K562 (cell line): ENCODE measurements around the gene MAP2K3. TPM values are rescaled to one million over a fixed set of nuclear protein-coding genes. Genes with fewer than 3 reads are reported as not detected.

Experiments
- ATAC-seq: fragments of 200-7000 bp; cut with Tn5 transposase; 3 replicates; pipeline ENCODE4 v1.9.1; 2020; ENCODE audit warnings: moderate library complexity
- BruUV-seq: library from RNA; stranded (reverse); fragments of 400-500 nt; replicated peaks from 2 replicates; lab custom pipeline; 2021; lab: Mats Ljungman, UMichigan
- CTCF ChIA-PET: fragments of 300-600 bp; formaldehyde crosslinking; extraction: SDS; loops from one replicate; lab custom pipeline; 2021; ENCODE audit warnings: low intra/inter-chr PET ratio; lab: Yijun Ruan, JAX
- POLR2A ChIA-PET: fragments of 300-600, 350-650 bp; sonication (Branson Sonifier 250); formaldehyde crosslinking; extraction: SDS; loops from one replicate; lab custom pipeline; 2021; ENCODE audit warnings: antibody characterized with exemption, inconsistent platforms; lab: Yijun Ruan, JAX
- DNase-seq, 4 experiments: peaks; one replicate each; pipeline versions ENCODE4 v3.0.0 to v3.0.0-alpha.2; 2011 to 2018; ENCODE audit warnings: low spot score in 3 of 4, mixed read lengths in 3 of 4; ENCODE audit errors: extremely low read depth in 1 of 4
- FAIRE-seq: peaks from 2 replicates; lab custom pipeline; 2011; peaks lifted over from hg19 to GRCh38; lab: Jason Lieb, UNC
- H2AFZ ChIP-seq: 2 replicates; pipeline ENCODE4 v1.6.0; 2011; ENCODE audit warnings: low read depth, low read length, control low read depth, inconsistent platforms
- H3K27ac ChIP-seq: fragments of 200-600 bp; 3 replicates; pipeline ENCODE4 v1.8.0; 2011; ENCODE audit warnings: low read depth, mild to moderate bottlenecking, control low read depth, inconsistent platforms, low read length, moderate library complexity, mixed read lengths; ENCODE audit errors: extremely low read depth
- H3K27me3 ChIP-seq, 2 experiments: fragments of 300-600 bp in 1 of 2; 2 replicates in 1 of 2; 3 replicates in 1 of 2; pipeline versions ENCODE4 v1.6.0 to v1.8.0; 2011; ENCODE audit warnings: inconsistent platforms in 2 of 2, low read length in 2 of 2, mild to moderate bottlenecking in 1 of 2, mixed read lengths in 1 of 2, moderate library complexity in 1 of 2; ENCODE audit not compliant: control insufficient read depth in 2 of 2, insufficient read depth in 2 of 2
- H3K36me3 ChIP-seq: fragments of 300-600 bp; 3 replicates; pipeline ENCODE4 v1.8.0; 2011; ENCODE audit warnings: mild to moderate bottlenecking, low read length, inconsistent platforms; ENCODE audit not compliant: control insufficient read depth, insufficient read depth
- H3K4me1 ChIP-seq, 2 experiments: fragments of 200-600 bp in 1 of 2; replicated peaks in 1 of 2; 2 replicates in 1 of 2; 3 replicates in 1 of 2; pipeline versions ENCODE4 v1.5.1 to v1.8.0; 2011; ENCODE audit warnings: inconsistent platforms in 2 of 2, low read length in 2 of 2, mild to moderate bottlenecking in 1 of 2, mixed read lengths in 1 of 2, moderate library complexity in 1 of 2; ENCODE audit not compliant: control insufficient read depth in 2 of 2, insufficient read depth in 2 of 2
- H3K4me2 ChIP-seq: 2 replicates; pipeline ENCODE4 v1.6.1; 2011; ENCODE audit warnings: low read length, control low read depth, inconsistent platforms, mixed read lengths; ENCODE audit not compliant: insufficient read depth
- H3K4me3 ChIP-seq: fragments of 200-600 bp; sonication (generic), shearing (Covaris generic); 2 replicates; pipeline ENCODE4 v1.5.1; 2016; ENCODE audit warnings: control low read depth, inconsistent platforms
- H3K79me2 ChIP-seq: fragments of 200-600 bp; 3 replicates; pipeline ENCODE4 v1.8.0; 2011; ENCODE audit warnings: low read length, inconsistent platforms; ENCODE audit not compliant: control insufficient read depth, insufficient read depth
- H3K9ac ChIP-seq, 2 experiments: 2 replicates each; pipeline versions ENCODE4 v1.6.0 to v1.6.1; 2011; ENCODE audit warnings: low read depth in 2 of 2, low read length in 2 of 2, control low read depth in 1 of 2, inconsistent platforms in 1 of 2, mild to moderate bottlenecking in 1 of 2, mixed read lengths in 1 of 2; ENCODE audit not compliant: insufficient read depth in 1 of 2
- H3K9me1 ChIP-seq: one replicate; pipeline ENCODE4 v1.6.0; 2011; ENCODE audit warnings: inconsistent platforms, mild to moderate bottlenecking, low read length, moderate library complexity; ENCODE audit not compliant: control insufficient read depth, insufficient read depth
- H3K9me3 ChIP-seq: replicated peaks from 2 replicates; pipeline ENCODE4 v1.5.1; 2011; ENCODE audit warnings: low read depth, low read length, inconsistent platforms; ENCODE audit not compliant: control insufficient read depth, insufficient read depth
- H4K20me1 ChIP-seq: replicated peaks from 2 replicates; pipeline ENCODE4 v1.6.1; 2011; ENCODE audit warnings: low read length, inconsistent platforms, mixed read lengths; ENCODE audit not compliant: control insufficient read depth, insufficient read depth
- CBX2 ChIP-seq: fragments of 200-600 bp; sonication (generic); IDR thresholded peaks from one replicate; pipeline ENCODE4 v1.6.1; 2012; ENCODE audit warnings: mild to moderate bottlenecking, low read length, inconsistent platforms; ENCODE audit not compliant: insufficient read depth, poor library complexity, severe bottlenecking
- CREM ChIP-seq: IDR thresholded peaks from 2 replicates; pipeline ENCODE4 v1.6.1; 2014; ENCODE audit warnings: antibody characterized with exemption, low read depth
- GTF2A2 ChIP-seq: IDR thresholded peaks from 2 replicates; pipeline ENCODE4 v1.6.1; 2016; ENCODE audit warnings: mild to moderate bottlenecking, missing genetic modification characterization, missing compliant biosample characterization
- MAFG ChIP-seq: fragments of 450-650 bp; conservative IDR thresholded peaks from 2 replicates; pipeline ENCODE4 v1.6.1; 2016; ENCODE audit warnings: missing genetic modification characterization, missing compliant biosample characterization
- MYBL2 ChIP-seq, 2 experiments: fragments of 450-650 bp in 1 of 2; sonication (generic) in 1 of 2; formaldehyde crosslinking in 1 of 2; IDR thresholded peaks; 2 replicates each; pipeline versions ENCODE4 v1.6.1 to v1.8.1; 2017 to 2022; ENCODE audit warnings: borderline replicate concordance in 1 of 2, inconsistent platforms in 1 of 2, low read depth in 1 of 2, mild to moderate bottlenecking in 1 of 2, missing genetic modification reagents in 1 of 2, moderate library complexity in 1 of 2
- NCOA6 ChIP-seq: fragments of 450-650 bp; IDR thresholded peaks from 2 replicates; pipeline ENCODE4 v1.6.1; 2017; ENCODE audit warnings: mild to moderate bottlenecking
- RBM34 ChIP-seq: fragments of 200-400 bp; formaldehyde crosslinking; IDR thresholded peaks from 2 replicates; pipeline ENCODE4 v1.6.1; 2018; ENCODE audit warnings: low read length, borderline replicate concordance; ENCODE audit not compliant: insufficient read depth
- ZNF197 ChIP-seq: fragments of 200-800 bp; sonication (Bioruptor generic); IDR thresholded peaks from 2 replicates; pipeline ENCODE4 v1.6.1; 2016; ENCODE audit warnings: low read depth, missing genetic modification characterization, missing compliant biosample characterization
- WGBS: fragments of 100-300 bp; shearing (Covaris generic); methylation state at CpG from one replicate; pipeline ENCODE4 v1.1.6; 2016; ENCODE audit warnings: low coverage, mixed read lengths; ENCODE audit not compliant: insufficient coverage; ENCODE audit errors: missing lambda C conversion rate; 5-methylcytosine and 5-hydroxymethylcytosine counted together
- in situ Hi-C: fragments of 300-500 bp; cut with MboI; formaldehyde crosslinking; loops from 4 replicates; pipeline ENCODE4 v1.15.0; 2018; ENCODE audit warnings: inconsistent platforms, mixed read lengths
- intact Hi-C: fragments of 100-400 bp; cut with micrococcal nuclease; formaldehyde crosslinking; loops from 2 replicates; pipeline ENCODE4 v1.14.2; 2022
- polyA plus RNA-seq, 8 experiments: library from polyadenylated mRNA; depleted of rRNA in 4 of 8; stranded (reverse) in 5 of 8; unstranded in 3 of 8; fragments of >200 nt; fragmentation: Nextera tagmentation in 2 of 8; fragmentation: Illumina TruSeq in 1 of 8; extraction: Ambion mirVana in 2 of 8; extraction: Trizol in 1 of 8; gene quantifications; 2 replicates each; pipeline versions ENCODE4 v1.2.1 to v1.2.3, GENCODE V29; 2011 to 2014; ENCODE audit warnings: inconsistent platforms in 1 of 8, missing spikeins in 1 of 8
- total RNA-seq, 7 experiments: library from RNA; depleted of rRNA in 6 of 7; stranded (reverse); fragments of >200 nt in 6 of 7; fragmentation: Illumina TruSeq in 2 of 7; extraction: Trizol in 2 of 7; gene quantifications; 2 replicates each; pipeline versions ENCODE4 v1.2.1 to v1.2.3, GENCODE V29; 2011 to 2021; ENCODE audit warnings: low replicate concordance in 1 of 7
- TF ChIP-seq, protein P1 (sequence below): fragments of 450-650 bp; IDR thresholded peaks from 2 replicates; pipeline ENCODE4 v1.6.1; 2018; ENCODE audit warnings: mild to moderate bottlenecking, low read depth; ENCODE audit not compliant: partially characterized antibody
- TF ChIP-seq, protein P2 (sequence below): fragments of 250-450 bp; sonication (Bioruptor Pico); IDR thresholded peaks from 2 replicates; pipeline ENCODE4 v1.8.0; 2022; ENCODE audit warnings: inconsistent platforms, mild to moderate bottlenecking, moderate library complexity, borderline replicate concordance
- TF ChIP-seq, protein P3 (sequence below): sonication (generic); formaldehyde crosslinking; IDR thresholded peaks from 2 replicates; pipeline ENCODE4 v1.8.0; 2023; ENCODE audit warnings: mild to moderate bottlenecking, missing genetic modification reagents

Gene MAP2K3
- total and polyA plus RNA-seq, 9 of the 15 experiments (the other 6 are each of a cell fraction or from before 2014, with no cell fraction given) = 0.18 to 14.8 (median 3.5) TPM

DNA sequence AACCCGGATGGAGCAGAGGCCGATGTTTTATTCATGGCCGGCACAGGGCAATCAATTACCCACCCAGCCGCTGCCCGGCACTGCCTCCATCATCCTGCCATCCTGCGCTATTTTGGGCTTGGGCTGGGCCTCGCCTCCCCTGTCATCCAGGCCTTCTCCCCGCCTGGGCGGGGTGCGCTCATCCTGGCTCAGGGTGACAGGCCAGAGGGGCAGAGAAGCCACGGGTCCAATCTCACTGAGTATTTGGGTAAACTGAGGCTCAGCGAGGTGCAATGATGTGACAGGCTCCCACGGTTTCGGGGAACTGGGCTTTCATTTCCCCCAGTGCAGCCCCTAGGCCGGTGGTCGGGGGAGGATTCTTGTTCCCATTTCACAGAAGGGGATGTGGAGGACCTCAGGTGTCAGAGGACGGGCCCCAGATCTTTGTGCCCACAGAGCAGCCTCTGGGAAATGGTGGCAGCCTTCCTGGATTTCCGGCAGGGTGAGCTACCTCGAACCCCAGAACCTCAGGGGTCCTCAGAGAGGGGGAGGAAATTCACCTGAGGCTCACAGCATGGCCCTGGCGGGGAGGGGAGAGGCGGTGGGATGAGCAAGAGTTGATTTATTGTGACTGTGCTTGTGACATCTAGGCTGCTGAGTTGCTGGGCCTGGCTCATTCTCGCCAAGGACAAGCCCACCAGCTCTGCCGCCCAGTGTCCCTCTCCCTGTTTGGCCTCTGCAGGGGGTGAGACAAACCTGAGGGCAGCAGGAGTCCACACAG is 67.9 kb downstream of the MAP2K3 start:
- H3K27me3 ChIP-seq = peaks cover 5 to 29% of the 10 kb centered on the region in 2 experiments; a peak in 4 of 5 replicates
- H3K36me3 ChIP-seq = no peaks in the 10 kb centered on the region
- H3K27ac ChIP-seq = no peak overlapping the region
- no peaks in the 10 kb centered on the region for H3K79me2 ChIP-seq
- no peak overlapping the region for H2AFZ ChIP-seq
- WGBS = 5% methylated on average over 8 of the region's 23 CpGs
- H3K9me3 ChIP-seq = no peaks in the 10 kb centered on the region
- no peaks in the 10 kb centered on the region for H3K9me1 ChIP-seq
- ChIA-PET CTCF (no interaction called here), POLR2A (no interaction called here)
- ATAC-seq = no peak
- no peak overlapping the region for H3K4me3 ChIP-seq
- no TSS peak for BruUV-seq
- DNase-seq = no peak
- in situ Hi-C loops (no loop called here), intact Hi-C loops (no loop called here)
- no peaks in the 10 kb centered on the region for H4K20me1 ChIP-seq
- no peaks in the 10 kb centered on the region; a peak in 1 of 5 replicates for H3K4me1 ChIP-seq
- no peak overlapping the region; a peak in 1 of 4 replicates for H3K9ac ChIP-seq
- FAIRE-seq = no peak
- no peak overlapping the region for H3K4me2 ChIP-seq
- TF ChIP-seq, protein P1, sequence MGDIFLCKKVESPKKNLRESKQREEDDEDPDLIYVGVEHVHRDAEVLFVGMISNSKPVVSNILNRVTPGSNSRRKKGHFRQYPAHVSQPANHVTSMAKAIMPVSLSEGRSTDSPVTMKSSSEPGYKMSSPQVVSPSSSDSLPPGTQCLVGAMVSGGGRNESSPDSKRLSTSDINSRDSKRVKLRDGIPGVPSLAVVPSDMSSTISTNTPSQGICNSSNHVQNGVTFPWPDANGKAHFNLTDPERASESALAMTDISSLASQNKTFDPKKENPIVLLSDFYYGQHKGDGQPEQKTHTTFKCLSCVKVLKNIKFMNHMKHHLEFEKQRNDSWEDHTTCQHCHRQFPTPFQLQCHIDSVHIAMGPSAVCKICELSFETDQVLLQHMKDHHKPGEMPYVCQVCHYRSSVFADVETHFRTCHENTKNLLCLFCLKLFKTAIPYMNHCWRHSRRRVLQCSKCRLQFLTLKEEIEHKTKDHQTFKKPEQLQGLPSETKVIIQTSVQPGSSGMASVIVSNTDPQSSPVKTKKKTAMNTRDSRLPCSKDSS = no peak
- no peak for TF ChIP-seq CBX2
- TF ChIP-seq MYBL2 (IDR thresholded peaks at IDR 0.05; ENCODE audit: low read depth) = no peak
- no peak for TF ChIP-seq MYBL2 (CRISPR knock-in tag; IDR thresholded peaks at IDR 0.05; ENCODE audit: borderline replicate concordance)
- TF ChIP-seq ZNF197 (CRISPR knock-in tag) = no peak
- no peak for TF ChIP-seq MAFG (tag)
- TF ChIP-seq, protein P2, sequence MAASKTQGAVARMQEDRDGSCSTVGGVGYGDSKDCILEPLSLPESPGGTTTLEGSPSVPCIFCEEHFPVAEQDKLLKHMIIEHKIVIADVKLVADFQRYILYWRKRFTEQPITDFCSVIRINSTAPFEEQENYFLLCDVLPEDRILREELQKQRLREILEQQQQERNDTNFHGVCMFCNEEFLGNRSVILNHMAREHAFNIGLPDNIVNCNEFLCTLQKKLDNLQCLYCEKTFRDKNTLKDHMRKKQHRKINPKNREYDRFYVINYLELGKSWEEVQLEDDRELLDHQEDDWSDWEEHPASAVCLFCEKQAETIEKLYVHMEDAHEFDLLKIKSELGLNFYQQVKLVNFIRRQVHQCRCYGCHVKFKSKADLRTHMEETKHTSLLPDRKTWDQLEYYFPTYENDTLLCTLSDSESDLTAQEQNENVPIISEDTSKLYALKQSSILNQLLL = no peak
- TF ChIP-seq GTF2A2 (tag) = no peak
- no peak for TF ChIP-seq RBM34
- TF ChIP-seq NCOA6 = no peak
- TF ChIP-seq CREM = no peak
- TF ChIP-seq, protein P3, sequence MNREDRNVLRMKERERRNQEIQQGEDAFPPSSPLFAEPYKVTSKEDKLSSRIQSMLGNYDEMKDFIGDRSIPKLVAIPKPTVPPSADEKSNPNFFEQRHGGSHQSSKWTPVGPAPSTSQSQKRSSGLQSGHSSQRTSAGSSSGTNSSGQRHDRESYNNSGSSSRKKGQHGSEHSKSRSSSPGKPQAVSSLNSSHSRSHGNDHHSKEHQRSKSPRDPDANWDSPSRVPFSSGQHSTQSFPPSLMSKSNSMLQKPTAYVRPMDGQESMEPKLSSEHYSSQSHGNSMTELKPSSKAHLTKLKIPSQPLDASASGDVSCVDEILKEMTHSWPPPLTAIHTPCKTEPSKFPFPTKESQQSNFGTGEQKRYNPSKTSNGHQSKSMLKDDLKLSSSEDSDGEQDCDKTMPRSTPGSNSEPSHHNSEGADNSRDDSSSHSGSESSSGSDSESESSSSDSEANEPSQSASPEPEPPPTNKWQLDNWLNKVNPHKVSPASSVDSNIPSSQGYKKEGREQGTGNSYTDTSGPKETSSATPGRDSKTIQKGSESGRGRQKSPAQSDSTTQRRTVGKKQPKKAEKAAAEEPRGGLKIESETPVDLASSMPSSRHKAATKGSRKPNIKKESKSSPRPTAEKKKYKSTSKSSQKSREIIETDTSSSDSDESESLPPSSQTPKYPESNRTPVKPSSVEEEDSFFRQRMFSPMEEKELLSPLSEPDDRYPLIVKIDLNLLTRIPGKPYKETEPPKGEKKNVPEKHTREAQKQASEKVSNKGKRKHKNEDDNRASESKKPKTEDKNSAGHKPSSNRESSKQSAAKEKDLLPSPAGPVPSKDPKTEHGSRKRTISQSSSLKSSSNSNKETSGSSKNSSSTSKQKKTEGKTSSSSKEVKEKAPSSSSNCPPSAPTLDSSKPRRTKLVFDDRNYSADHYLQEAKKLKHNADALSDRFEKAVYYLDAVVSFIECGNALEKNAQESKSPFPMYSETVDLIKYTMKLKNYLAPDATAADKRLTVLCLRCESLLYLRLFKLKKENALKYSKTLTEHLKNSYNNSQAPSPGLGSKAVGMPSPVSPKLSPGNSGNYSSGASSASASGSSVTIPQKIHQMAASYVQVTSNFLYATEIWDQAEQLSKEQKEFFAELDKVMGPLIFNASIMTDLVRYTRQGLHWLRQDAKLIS (CRISPR knock-in tag) = no peak
